GM12878 (cell line): ENCODE data around the gene CD3E. TPM values are rescaled to one million over a fixed set of nuclear protein-coding genes. Genes with fewer than 3 reads are reported as not detected.

Source experiments
- BCL3 ChIP-seq: IDR thresholded peaks from 2 replicates; pipeline ENCODE4 v1.6.1; 2011; ENCODE audit warnings: borderline replicate concordance, low read depth, mild to moderate bottlenecking, moderate library complexity, low read length; ENCODE audit not compliant: insufficient read depth, poor library complexity, severe bottlenecking
- MYB ChIP-seq: fragments of 150-350 bp; IDR thresholded peaks from 2 replicates; pipeline ENCODE4 v1.6.1; 2014; ENCODE audit warnings: mild to moderate bottlenecking, low read depth, low read length, borderline replicate concordance
- MYC ChIP-seq: IDR thresholded peaks from 2 replicates; pipeline ENCODE4 v1.6.1; 2011; ENCODE audit warnings: mild to moderate bottlenecking, low read length, moderate library complexity, inconsistent platforms; ENCODE audit not compliant: insufficient read depth, insufficient replicate concordance, insufficient read length, severe bottlenecking
- NFYB ChIP-seq: IDR thresholded peaks from 2 replicates; pipeline ENCODE4 v1.6.1; 2011; ENCODE audit warnings: low read depth, mild to moderate bottlenecking, low read length, improper control_type of control experiment, moderate library complexity; ENCODE audit not compliant: insufficient read depth
- POLR2AphosphoS5 ChIP-seq: IDR thresholded peaks from 2 replicates; pipeline ENCODE4 v1.6.1; 2011; ENCODE audit warnings: mild to moderate bottlenecking, low read length, inconsistent platforms
- PRDM15 ChIP-seq: fragments of 450-650 bp; formaldehyde crosslinking; IDR thresholded peaks from 2 replicates; pipeline ENCODE4 v1.4.0; 2020; ENCODE audit warnings: mild to moderate bottlenecking, moderate library complexity
- RELB ChIP-seq: fragments of 450-650 bp; IDR thresholded peaks from 2 replicates; pipeline ENCODE4 v1.6.1; 2017; ENCODE audit warnings: low read depth, mild to moderate bottlenecking, moderate library complexity
- STAT3 ChIP-seq: IDR thresholded peaks from 2 replicates; pipeline ENCODE4 v1.6.1; 2011; ENCODE audit warnings: low read depth, low read length, improper control_type of control experiment
- ZSCAN29 ChIP-seq: fragments of 450-650 bp; IDR thresholded peaks from 2 replicates; pipeline ENCODE4 v1.6.1; 2017; ENCODE audit warnings: mild to moderate bottlenecking, moderate library complexity
- polyA plus RNA-seq, 11 experiments: library from polyadenylated mRNA; depleted of rRNA in 4 of 11; unstranded in 6 of 11; stranded (reverse) in 5 of 11; fragments of >200 nt; fragmentation: Nextera tagmentation in 4 of 11; fragmentation: Illumina TruSeq in 1 of 11; extraction: Ambion mirVana in 4 of 11; extraction: Trizol in 1 of 11; gene quantifications; 1 replicate in 1 of 11; 2 replicates in 10 of 11; pipeline versions ENCODE4 v1.2.1 to v1.2.3, GENCODE V29; 2011 to 2016; ENCODE audit warnings: inconsistent platforms in 2 of 11, missing spikeins in 2 of 11, low read depth in 1 of 11
- total RNA-seq, 4 experiments: library from RNA; depleted of rRNA in 3 of 4; stranded (reverse); fragments of >200 nt in 3 of 4; fragmentation: Illumina TruSeq in 1 of 4; extraction: Trizol in 1 of 4; gene quantifications; 2 replicates each; pipeline versions ENCODE4 v1.2.1 to v1.2.3, GENCODE V29; 2013 to 2021
- TF ChIP-seq, protein P1 (sequence below), 3 experiments: IDR thresholded peaks in 2 of 3; conservative IDR thresholded peaks in 1 of 3; 2 replicates each; pipeline ENCODE4 v1.5.1; 2011; ENCODE audit warnings: low read depth in 3 of 3, low read length in 3 of 3, mild to moderate bottlenecking in 3 of 3, control low read depth in 2 of 3, moderate library complexity in 2 of 3, inconsistent platforms in 1 of 3, mixed read lengths in 1 of 3; ENCODE audit not compliant: control insufficient read depth in 2 of 3, insufficient read depth in 1 of 3; ENCODE audit errors: extremely low read depth in 1 of 3
- TF ChIP-seq, protein P2 (sequence below): IDR thresholded peaks from 2 replicates; pipeline ENCODE4 v1.6.1; 2012; ENCODE audit warnings: low read depth, low read length, improper control_type of control experiment
- TF ChIP-seq, protein P3 (sequence below): fragments of 450-650 bp; IDR thresholded peaks from 2 replicates; pipeline ENCODE4 v1.6.1; 2017; ENCODE audit warnings: mild to moderate bottlenecking, moderate library complexity

CD3E gene
- total and polyA plus RNA-seq, 10 of the 15 experiments (the other 5 are each of a cell fraction or from before 2014, with no cell fraction given) = 0.10 to 17.3 (median 3.8) TPM

GRCh38 chr11:118286545-118286944, 18.0 kb upstream of the CD3E start (continued):
- TF ChIP-seq, protein P1, sequence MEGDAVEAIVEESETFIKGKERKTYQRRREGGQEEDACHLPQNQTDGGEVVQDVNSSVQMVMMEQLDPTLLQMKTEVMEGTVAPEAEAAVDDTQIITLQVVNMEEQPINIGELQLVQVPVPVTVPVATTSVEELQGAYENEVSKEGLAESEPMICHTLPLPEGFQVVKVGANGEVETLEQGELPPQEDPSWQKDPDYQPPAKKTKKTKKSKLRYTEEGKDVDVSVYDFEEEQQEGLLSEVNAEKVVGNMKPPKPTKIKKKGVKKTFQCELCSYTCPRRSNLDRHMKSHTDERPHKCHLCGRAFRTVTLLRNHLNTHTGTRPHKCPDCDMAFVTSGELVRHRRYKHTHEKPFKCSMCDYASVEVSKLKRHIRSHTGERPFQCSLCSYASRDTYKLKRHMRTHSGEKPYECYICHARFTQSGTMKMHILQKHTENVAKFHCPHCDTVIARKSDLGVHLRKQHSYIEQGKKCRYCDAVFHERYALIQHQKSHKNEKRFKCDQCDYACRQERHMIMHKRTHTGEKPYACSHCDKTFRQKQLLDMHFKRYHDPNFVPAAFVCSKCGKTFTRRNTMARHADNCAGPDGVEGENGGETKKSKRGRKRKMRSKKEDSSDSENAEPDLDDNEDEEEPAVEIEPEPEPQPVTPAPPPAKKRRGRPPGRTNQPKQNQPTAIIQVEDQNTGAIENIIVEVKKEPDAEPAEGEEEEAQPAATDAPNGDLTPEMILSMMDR (IDR thresholded peaks at IDR 0.05 in 2 of 3, conservative IDR thresholded peaks at IDR 0.05 in 1 of 3; ENCODE audit: control insufficient read depth in 2 of 3, extremely low read depth in 1 of 3, insufficient read depth in 1 of 3, low read depth in 3 of 3, low read length in 3 of 3) = no peak
- no peak for TF ChIP-seq ZSCAN29
- no peak for TF ChIP-seq RELB
- no peak for TF ChIP-seq NFYB
- TF ChIP-seq MYC = no peak
- TF ChIP-seq, protein P2, sequence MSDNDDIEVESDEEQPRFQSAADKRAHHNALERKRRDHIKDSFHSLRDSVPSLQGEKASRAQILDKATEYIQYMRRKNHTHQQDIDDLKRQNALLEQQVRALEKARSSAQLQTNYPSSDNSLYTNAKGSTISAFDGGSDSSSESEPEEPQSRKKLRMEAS = no peak
- no peak for TF ChIP-seq STAT3
- TF ChIP-seq, protein P3, sequence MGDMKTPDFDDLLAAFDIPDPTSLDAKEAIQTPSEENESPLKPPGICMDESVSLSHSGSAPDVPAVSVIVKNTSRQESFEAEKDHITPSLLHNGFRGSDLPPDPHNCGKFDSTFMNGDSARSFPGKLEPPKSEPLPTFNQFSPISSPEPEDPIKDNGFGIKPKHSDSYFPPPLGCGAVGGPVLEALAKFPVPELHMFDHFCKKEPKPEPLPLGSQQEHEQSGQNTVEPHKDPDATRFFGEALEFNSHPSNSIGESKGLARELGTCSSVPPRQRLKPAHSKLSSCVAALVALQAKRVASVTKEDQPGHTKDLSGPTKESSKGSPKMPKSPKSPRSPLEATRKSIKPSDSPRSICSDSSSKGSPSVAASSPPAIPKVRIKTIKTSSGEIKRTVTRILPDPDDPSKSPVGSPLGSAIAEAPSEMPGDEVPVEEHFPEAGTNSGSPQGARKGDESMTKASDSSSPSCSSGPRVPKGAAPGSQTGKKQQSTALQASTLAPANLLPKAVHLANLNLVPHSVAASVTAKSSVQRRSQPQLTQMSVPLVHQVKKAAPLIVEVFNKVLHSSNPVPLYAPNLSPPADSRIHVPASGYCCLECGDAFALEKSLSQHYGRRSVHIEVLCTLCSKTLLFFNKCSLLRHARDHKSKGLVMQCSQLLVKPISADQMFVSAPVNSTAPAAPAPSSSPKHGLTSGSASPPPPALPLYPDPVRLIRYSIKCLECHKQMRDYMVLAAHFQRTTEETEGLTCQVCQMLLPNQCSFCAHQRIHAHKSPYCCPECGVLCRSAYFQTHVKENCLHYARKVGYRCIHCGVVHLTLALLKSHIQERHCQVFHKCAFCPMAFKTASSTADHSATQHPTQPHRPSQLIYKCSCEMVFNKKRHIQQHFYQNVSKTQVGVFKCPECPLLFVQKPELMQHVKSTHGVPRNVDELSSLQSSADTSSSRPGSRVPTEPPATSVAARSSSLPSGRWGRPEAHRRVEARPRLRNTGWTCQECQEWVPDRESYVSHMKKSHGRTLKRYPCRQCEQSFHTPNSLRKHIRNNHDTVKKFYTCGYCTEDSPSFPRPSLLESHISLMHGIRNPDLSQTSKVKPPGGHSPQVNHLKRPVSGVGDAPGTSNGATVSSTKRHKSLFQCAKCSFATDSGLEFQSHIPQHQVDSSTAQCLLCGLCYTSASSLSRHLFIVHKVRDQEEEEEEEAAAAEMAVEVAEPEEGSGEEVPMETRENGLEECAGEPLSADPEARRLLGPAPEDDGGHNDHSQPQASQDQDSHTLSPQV = no peak
- no peak for TF ChIP-seq MYB
- no peak for TF ChIP-seq POLR2AphosphoS5
- TF ChIP-seq BCL3 = no peak
- TF ChIP-seq PRDM15 (CRISPR knock-in tag) = no peak
